B cell (primary cell): ENCODE measurements around the gene P2RX6. TPM values are rescaled to one million over a fixed set of nuclear protein-coding genes. Genes with fewer than 3 reads are reported as not detected.
"Not testable (repeated sequence)": the region's sequence is repeated elsewhere in the genome, so short reads cannot be mapped to it uniquely, and the experiment has no call there.

Experiments used
- ATAC-seq: fragments of 200-7000 bp; cut with Tn5 transposase; one replicate; pipeline ENCODE4 v1.10.0; 2021; ENCODE audit warnings: low read depth, mild to moderate bottlenecking, moderate number of reproducible peaks, moderate library complexity
- CTCF ChIA-PET: fragments of 350-600 bp; sonication (Branson Sonifier 250); formaldehyde crosslinking; loops from one replicate; lab custom pipeline; 2021; ENCODE audit warnings: antibody characterized with exemption, inconsistent platforms; lab: Charles Lee
- POLR2A ChIA-PET: fragments of 350-600 bp; sonication (Branson Sonifier 250); formaldehyde crosslinking; loops from one replicate; lab custom pipeline; 2021; ENCODE audit warnings: antibody characterized with exemption; lab: Charles Lee
- DNase-seq: peaks from one replicate; pipeline ENCODE4 v3.0.0; 2013
- H2AFZ ChIP-seq: 2 replicates; pipeline ENCODE4 v1.6.1; 2012; ENCODE audit warnings: mild to moderate bottlenecking, low read depth, low read length; ENCODE audit not compliant: insufficient read depth, poor library complexity, severe bottlenecking
- H3K27ac ChIP-seq, 2 donors: 1 replicate in 1 of 2; 2 replicates in 1 of 2; pipeline ENCODE4 v1.5.1; 2012 to 2013; ENCODE audit warnings: low read length in 2 of 2, mild to moderate bottlenecking in 2 of 2, moderate library complexity in 1 of 2
- H3K27me3 ChIP-seq, 4 experiments: fragments of 200-600 bp in 1 of 4; sonication (generic) in 1 of 4; replicated peaks in 1 of 4; 1 replicate in 2 of 4; 2 replicates in 2 of 4; pipeline versions ENCODE4 v1.6.1 to v1.7.0; 2013 to 2016; ENCODE audit warnings: low read length in 3 of 4, mild to moderate bottlenecking in 2 of 4, mixed read lengths in 1 of 4, moderate library complexity in 1 of 4; ENCODE audit not compliant: insufficient read depth in 4 of 4, control insufficient read depth in 3 of 4; ENCODE audit errors: control extremely low read depth in 1 of 4
- H3K36me3 ChIP-seq, 2 experiments: replicated peaks in 1 of 2; 1 replicate in 1 of 2; 2 replicates in 1 of 2; pipeline versions ENCODE4 v1.6.1 to v1.7.1; 2013; ENCODE audit warnings: low read length in 1 of 2; ENCODE audit not compliant: insufficient read depth in 2 of 2, control insufficient read depth in 1 of 2; ENCODE audit errors: control extremely low read depth in 1 of 2, extremely low read depth in 1 of 2
- H3K4me1 ChIP-seq, 2 donors: fragments of 200-600 bp in 1 of 2; sonication (generic) in 1 of 2; 1 replicate in 1 of 2; 2 replicates in 1 of 2; pipeline versions ENCODE4 v1.5.1 to v1.6.1; 2013 to 2017; ENCODE audit warnings: low read length in 2 of 2; ENCODE audit not compliant: control insufficient read depth in 2 of 2, insufficient read depth in 2 of 2
- H3K4me2 ChIP-seq: replicated peaks from 2 replicates; pipeline ENCODE3; 2012; ENCODE audit warnings: mild to moderate bottlenecking, low read depth, low read length; ENCODE audit not compliant: poor library complexity, severe bottlenecking
- H3K4me3 ChIP-seq, 5 experiments: fragments of 200-600 bp in 1 of 5; sonication (generic) in 1 of 5; 1 replicate in 3 of 5; 2 replicates in 2 of 5; pipeline versions ENCODE4 v1.5.1 to v1.7.0; 2011 to 2016; ENCODE audit warnings: low read length in 4 of 5, mild to moderate bottlenecking in 4 of 5, low read depth in 2 of 5, control low read depth in 1 of 5, moderate library complexity in 1 of 5; ENCODE audit not compliant: insufficient read depth in 1 of 5; ENCODE audit errors: control extremely low read depth in 1 of 5, extremely low read depth in 1 of 5
- H3K79me2 ChIP-seq: fragments of 200-600 bp; sonication (generic); one replicate; pipeline ENCODE4 v1.6.0; 2016; ENCODE audit warnings: low read length; ENCODE audit not compliant: control insufficient read depth, insufficient read depth
- H3K9ac ChIP-seq: fragments of 200-600 bp; sonication (generic); 2 replicates; pipeline ENCODE4 v1.6.1; 2017; ENCODE audit warnings: mild to moderate bottlenecking, low read length, moderate library complexity
- H3K9me3 ChIP-seq, 3 donors: one replicate each; pipeline versions ENCODE4 v1.6.1 to v1.7.1; 2013; ENCODE audit warnings: low read length in 2 of 3; ENCODE audit not compliant: control insufficient read depth in 2 of 3, insufficient read depth in 1 of 3; ENCODE audit errors: control extremely low read depth in 1 of 3
- H4K20me1 ChIP-seq: 2 replicates; pipeline ENCODE4 v1.6.0; 2012; ENCODE audit warnings: mild to moderate bottlenecking, low read length; ENCODE audit not compliant: insufficient read depth, control insufficient read depth, poor library complexity, severe bottlenecking
- H3K27ac Mint-ChIP-seq: one replicate; pipeline ENCODE4 v1.8.0; 2021; ENCODE audit warnings: mixed read lengths
- H3K27me3 Mint-ChIP-seq: one replicate; pipeline ENCODE4 v1.8.0; 2021; ENCODE audit warnings: mixed read lengths
- H3K4me1 Mint-ChIP-seq: one replicate; pipeline ENCODE4 v1.8.0; 2021; ENCODE audit warnings: mixed read lengths
- H3K4me3 Mint-ChIP-seq: one replicate; pipeline ENCODE4 v1.8.0; 2021; ENCODE audit warnings: mixed read lengths
- H3K9me3 Mint-ChIP-seq: one replicate; pipeline ENCODE4 v1.8.0; 2022; ENCODE audit warnings: mixed read lengths; ENCODE audit not compliant: insufficient read depth
- CTCF ChIP-seq: fragments of 200-600 bp; IDR thresholded peaks from one replicate; pipeline ENCODE4 v1.8.0; 2022; ENCODE audit warnings: antibody characterized with exemption, mild to moderate bottlenecking
- EZH2 ChIP-seq: IDR thresholded peaks from 2 replicates; pipeline ENCODE4 v1.6.1; 2012; ENCODE audit warnings: borderline replicate concordance, low read depth, mild to moderate bottlenecking, moderate library complexity, low read length; ENCODE audit not compliant: insufficient read depth, poor library complexity, severe bottlenecking
- WGBS: methylation state at CpG from one replicate; pipeline ENCODE4 v1.1.5; 2013; ENCODE audit warnings: missing lambda C conversion rate; ENCODE audit not compliant: insufficient coverage; 5-methylcytosine and 5-hydroxymethylcytosine counted together
- intact Hi-C: fragments of 100-400 bp; cut with micrococcal nuclease; formaldehyde crosslinking; loops from one replicate; pipeline ENCODE4 v1.10.0; 2022
- polyA plus RNA-seq: library from polyadenylated mRNA; depleted of rRNA; stranded (reverse); fragments of >200 nt; gene quantifications from 2 replicates; pipeline ENCODE4 v1.2.3, GENCODE V29; 2012
- total RNA-seq, 2 donors: library from RNA; stranded (reverse); fragments of 120-200 nt in 1 of 2; gene quantifications; 1 replicate in 1 of 2; 2 replicates in 1 of 2; pipeline versions ENCODE4 v1.2.3 to v1.2.4, GENCODE V29; 2013 to 2022

P2RX6 gene
- total and polyA plus RNA-seq, 2 donors (not counting 1 experiment from before 2014, with no cell fraction given), result 0.49 to 0.79 TPM

- intact Hi-C loops, H3K9me3 Mint-ChIP-seq, H3K27ac Mint-ChIP-seq: not testable (repeated sequence)
Measured at GRCh38 chr22:21009208-21009607, 5.8 kb upstream of the P2RX6 start.

GRCh38 chr22:21009638-21010425 is 5.1 kb upstream of the P2RX6 start:
- no peak overlapping the region for H3K4me3 Mint-ChIP-seq
- H3K4me3 ChIP-seq, result no peak overlapping the region
- TF ChIP-seq EZH2, result no peak
- no peak for TF ChIP-seq CTCF
- ATAC-seq, result no peak
- no peak overlapping the region for H3K9ac ChIP-seq
- no peaks in the 10 kb centered on the region for H3K36me3 ChIP-seq
- H3K27ac ChIP-seq, result no peak overlapping the region
- no peaks in the 10 kb centered on the region for H4K20me1 ChIP-seq
- POLR2A ChIA-PET, result no interaction called here
- H3K4me1 ChIP-seq, result peaks cover 6 to 14% of the 10 kb centered on the region in 2 donors
- no peak overlapping the region for H3K4me2 ChIP-seq
- no peaks in the 10 kb centered on the region for H3K9me3 Mint-ChIP-seq
- intact Hi-C loops, result loop anchor here (5.0 kb wide), 1 partner anchor 308 kb away; no protein-coding TSS in a partner anchor
- peaks cover 14% of the 10 kb centered on the region for H3K4me1 Mint-ChIP-seq
- peaks cover under 1% of the 10 kb centered on the region for H3K79me2 ChIP-seq
- H3K9me3 ChIP-seq, result no peaks in the 10 kb centered on the region
- CTCF ChIA-PET, result interaction anchor here (0.6 kb wide), 1 partner anchor 1705 kb away, joined by 3 read pairs; no protein-coding TSS in a partner anchor
- H2AFZ ChIP-seq, result no peak overlapping the region
- no peak overlapping the region for H3K27ac Mint-ChIP-seq
- no peaks in the 10 kb centered on the region for H3K27me3 ChIP-seq
- DNase-seq, result no peak
- WGBS, result 82% methylated on average over 10 of the region's 10 CpGs
- no peaks in the 10 kb centered on the region for H3K27me3 Mint-ChIP-seq

More at GRCh38 chr22:21009208-21009607, 5.8 kb upstream of the P2RX6 start:
- POLR2A ChIA-PET, H4K20me1 ChIP-seq, H3K4me3 ChIP-seq, H3K27ac ChIP-seq, H3K36me3 ChIP-seq, DNase-seq, H2AFZ ChIP-seq, H3K4me1 ChIP-seq, H3K9ac ChIP-seq, H3K79me2 ChIP-seq, H3K4me1 Mint-ChIP-seq, ATAC-seq, H3K4me3 Mint-ChIP-seq, H3K9me3 ChIP-seq, H3K27me3 Mint-ChIP-seq, H3K27me3 ChIP-seq, H3K4me2 ChIP-seq: not testable (repeated sequence)
- CTCF ChIA-PET, result interaction anchor here (0.6 kb wide), 1 partner anchor 1705 kb away, joined by 3 read pairs; no protein-coding TSS in a partner anchor
- WGBS, result 92% methylated on average over 13 of the region's 13 CpGs
